C4-2B (cell line): ENCODE measurements around the gene KNOP1.
A peak's percentile ranks its signal among the peaks of the same experiment; 100 is the strongest.
"Not testable (repeated sequence)": the region's sequence is repeated elsewhere in the genome, so short reads cannot be mapped to it uniquely, and the experiment has no call there.

Source experiments
- H3K27ac ChIP-seq: fragments of 450-650 bp; 2 replicates; pipeline ENCODE4 v1.5.1; 2017
- CTCF ChIP-seq: fragments of 450-650 bp; conservative IDR thresholded peaks from 2 replicates; pipeline ENCODE4 v1.5.1; 2017; ENCODE audit warnings: mild to moderate bottlenecking
- ZFX ChIP-seq: fragments of 450-650 bp; IDR thresholded peaks from 2 replicates; pipeline ENCODE4 v1.6.1; 2017

KNOP1 gene

GRCh38 chr16:19689342-19689741 lies 28.7 kb downstream of the KNOP1 start:
- TF ChIP-seq CTCF (no peak), ZFX (no peak)
- H3K27ac ChIP-seq: no peak overlapping the region

GRCh38 chr16:19688396-19689024 lies 29.5 kb downstream of the KNOP1 start:
- TF ChIP-seq CTCF (no peak), ZFX (no peak)
- no peak overlapping the region for H3K27ac ChIP-seq

GRCh38 chr16:19687279-19687678 lies 30.7 kb downstream of the KNOP1 start:
- TF ChIP-seq CTCF: no peak
- TF ChIP-seq ZFX: no peak
- H3K27ac ChIP-seq: no peak overlapping the region

GRCh38 chr16:19685176-19685575 lies 32.9 kb downstream of the KNOP1 start:
- H3K27ac ChIP-seq: no peak overlapping the region
- TF ChIP-seq ZFX (no peak), CTCF (no peak)

GRCh38 chr16:19683453-19684236 lies 34.4 kb downstream of the KNOP1 start:
- no peak overlapping the region for H3K27ac ChIP-seq
- TF ChIP-seq CTCF (no peak), ZFX (no peak)

GRCh38 chr16:19681637-19682036 lies 36.4 kb downstream of the KNOP1 start:
- TF ChIP-seq CTCF (no peak), ZFX (no peak)
- no peak overlapping the region for H3K27ac ChIP-seq

GRCh38 chr16:19680881-19681340 lies 37.1 kb downstream of the KNOP1 start:
- TF ChIP-seq CTCF (no peak; the same call in 1 of the 2 replicates), ZFX (no peak)
- H3K27ac ChIP-seq: 0 out of 2 replicates have a peak overlapping the region, but pooled peaks have one; percentile 0

GRCh38 chr16:19679281-19679680 lies 38.7 kb downstream of the KNOP1 start:
- H3K27ac ChIP-seq: not testable (repeated sequence)
